HFFc6 (cell line): Measurements from ENCODE around the gene STT3B. TPM values are rescaled to one million over a fixed set of nuclear protein-coding genes. Genes with fewer than 3 reads are reported as not detected.

Experiments
- DNase-seq: peaks from one replicate; pipeline ENCODE4 v3.0.0-alpha.2; 2018
- H3K27ac Mint-ChIP-seq: 2 replicates; pipeline ENCODE4 v1.8.0; 2020; ENCODE audit warnings: mild to moderate bottlenecking, mixed read lengths
- H3K27me3 Mint-ChIP-seq: 2 replicates; pipeline ENCODE4 v1.8.0; 2021; ENCODE audit warnings: mild to moderate bottlenecking, moderate library complexity, mixed read lengths; ENCODE audit not compliant: insufficient read depth
- H3K36me3 Mint-ChIP-seq: 2 replicates; pipeline ENCODE4 v1.8.0; 2021; ENCODE audit warnings: low read depth, mixed read lengths
- H3K4me1 Mint-ChIP-seq: 2 replicates; pipeline ENCODE4 v1.8.0; 2020; ENCODE audit warnings: low read depth, mixed read lengths
- H3K4me3 Mint-ChIP-seq: 2 replicates; pipeline ENCODE4 v1.8.0; 2020; ENCODE audit warnings: mild to moderate bottlenecking, moderate library complexity, mixed read lengths
- H3K9me3 Mint-ChIP-seq: 2 replicates; pipeline ENCODE4 v1.8.0; 2020; ENCODE audit warnings: mild to moderate bottlenecking, mixed read lengths
- total RNA-seq, 6 experiments: library from RNA; stranded (reverse); fragmentation: NEBNext Ultra II Directional; extraction: Animal tissue kit (Norgen Biotek cat#: 25700); gene quantifications; 2 replicates in 1 of 6; 3 replicates in 5 of 6; pipeline ENCODE4 v1.2.3, GENCODE V29; 2021
- TF ChIP-seq, protein P1 (sequence below): fragments of 200-600 bp; sonication (generic); IDR thresholded peaks from 2 replicates; pipeline ENCODE4 v1.5.0; 2021; ENCODE audit warnings: antibody characterized with exemption, mild to moderate bottlenecking

Gene STT3B
- total RNA-seq, 6 experiments from 2014 or later: 124 to 153 (median 135) TPM

DNA sequence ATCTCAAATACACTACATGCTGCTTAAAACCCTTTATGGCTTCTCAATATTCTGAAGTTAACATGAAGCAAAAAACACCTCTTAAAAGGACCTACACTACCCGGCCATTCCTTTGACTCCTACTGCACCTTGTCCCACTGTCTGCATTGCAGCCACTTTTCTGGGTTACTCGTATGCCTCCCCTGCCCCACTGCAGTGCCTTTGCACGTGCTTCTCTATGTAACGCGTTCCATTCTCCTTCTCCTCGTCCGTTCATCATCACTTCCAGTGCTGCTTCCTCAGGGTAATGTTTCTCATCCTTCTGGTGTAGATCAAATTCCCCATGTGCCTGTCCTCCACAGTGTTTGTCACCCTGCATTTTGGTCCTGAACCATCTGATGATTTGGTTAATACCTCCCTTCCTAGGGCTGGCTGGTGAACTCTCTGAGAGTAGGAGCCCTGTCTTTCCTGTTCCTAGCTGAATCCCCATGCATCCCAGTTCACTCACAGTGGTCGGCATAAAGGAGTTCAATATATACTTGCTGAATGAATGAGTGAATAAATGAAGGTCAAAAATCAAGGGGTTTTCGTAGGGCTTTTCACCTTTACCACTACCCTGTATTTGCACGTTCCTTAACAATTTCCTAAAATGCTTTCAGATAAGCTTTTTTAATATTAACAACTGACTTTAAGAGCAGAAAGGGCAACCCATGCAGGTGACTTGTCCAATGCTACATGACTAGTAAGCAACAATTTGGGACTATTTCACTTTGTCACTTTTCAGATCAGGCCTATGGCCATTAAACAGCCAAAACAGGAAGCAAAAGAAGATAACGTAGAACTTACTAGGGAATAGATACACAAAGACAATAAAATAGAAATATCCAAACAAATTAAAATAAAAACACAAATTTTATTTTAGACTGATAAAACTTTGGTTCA lies 2.4 kb upstream of the STT3B start:
- H3K4me1 Mint-ChIP-seq: peaks cover 16% of the 10 kb centered on the region
- no peak overlapping the region for H3K4me3 Mint-ChIP-seq
- H3K27me3 Mint-ChIP-seq: peaks cover 9% of the 10 kb centered on the region
- no peak overlapping the region for H3K27ac Mint-ChIP-seq
- TF ChIP-seq, protein P1, sequence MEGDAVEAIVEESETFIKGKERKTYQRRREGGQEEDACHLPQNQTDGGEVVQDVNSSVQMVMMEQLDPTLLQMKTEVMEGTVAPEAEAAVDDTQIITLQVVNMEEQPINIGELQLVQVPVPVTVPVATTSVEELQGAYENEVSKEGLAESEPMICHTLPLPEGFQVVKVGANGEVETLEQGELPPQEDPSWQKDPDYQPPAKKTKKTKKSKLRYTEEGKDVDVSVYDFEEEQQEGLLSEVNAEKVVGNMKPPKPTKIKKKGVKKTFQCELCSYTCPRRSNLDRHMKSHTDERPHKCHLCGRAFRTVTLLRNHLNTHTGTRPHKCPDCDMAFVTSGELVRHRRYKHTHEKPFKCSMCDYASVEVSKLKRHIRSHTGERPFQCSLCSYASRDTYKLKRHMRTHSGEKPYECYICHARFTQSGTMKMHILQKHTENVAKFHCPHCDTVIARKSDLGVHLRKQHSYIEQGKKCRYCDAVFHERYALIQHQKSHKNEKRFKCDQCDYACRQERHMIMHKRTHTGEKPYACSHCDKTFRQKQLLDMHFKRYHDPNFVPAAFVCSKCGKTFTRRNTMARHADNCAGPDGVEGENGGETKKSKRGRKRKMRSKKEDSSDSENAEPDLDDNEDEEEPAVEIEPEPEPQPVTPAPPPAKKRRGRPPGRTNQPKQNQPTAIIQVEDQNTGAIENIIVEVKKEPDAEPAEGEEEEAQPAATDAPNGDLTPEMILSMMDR: no peak
- no peak for DNase-seq
- H3K9me3 Mint-ChIP-seq: no peaks in the 10 kb centered on the region
- H3K36me3 Mint-ChIP-seq: no peaks in the 10 kb centered on the region

DNA sequence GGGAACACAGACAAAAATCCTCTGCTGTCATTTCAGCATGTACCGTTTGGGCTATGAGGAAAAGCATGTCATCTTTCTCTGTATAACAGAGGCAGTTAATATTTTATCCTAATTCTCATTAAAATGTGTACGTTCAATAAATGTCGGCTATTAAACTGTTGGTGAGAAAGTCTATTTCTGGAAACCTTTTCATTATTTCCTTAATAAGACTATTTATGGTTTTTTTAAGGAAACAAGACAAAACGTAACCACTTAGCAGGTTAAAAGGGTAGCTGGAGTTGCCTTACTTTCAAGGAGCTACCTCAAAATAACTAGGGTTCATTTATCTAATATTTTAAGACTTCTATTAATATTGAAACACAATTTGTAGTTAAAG lies 1.8 kb upstream of the STT3B start:
- DNase-seq: no peak
- H3K27me3 Mint-ChIP-seq: 0 out of 2 replicates have a peak, but pooled peaks cover 5% of the 10 kb centered on the region
- TF ChIP-seq, protein P1: no peak
- no peaks in the 10 kb centered on the region for H3K9me3 Mint-ChIP-seq
- H3K4me1 Mint-ChIP-seq: peaks cover 19% of the 10 kb centered on the region
- H3K27ac Mint-ChIP-seq: no peak overlapping the region; the same call in 1 of the 2 replicates
- H3K4me3 Mint-ChIP-seq: peak overlapping the region; percentile 99; the same call in 1 of the 2 replicates
- no peaks in the 10 kb centered on the region for H3K36me3 Mint-ChIP-seq

DNA sequence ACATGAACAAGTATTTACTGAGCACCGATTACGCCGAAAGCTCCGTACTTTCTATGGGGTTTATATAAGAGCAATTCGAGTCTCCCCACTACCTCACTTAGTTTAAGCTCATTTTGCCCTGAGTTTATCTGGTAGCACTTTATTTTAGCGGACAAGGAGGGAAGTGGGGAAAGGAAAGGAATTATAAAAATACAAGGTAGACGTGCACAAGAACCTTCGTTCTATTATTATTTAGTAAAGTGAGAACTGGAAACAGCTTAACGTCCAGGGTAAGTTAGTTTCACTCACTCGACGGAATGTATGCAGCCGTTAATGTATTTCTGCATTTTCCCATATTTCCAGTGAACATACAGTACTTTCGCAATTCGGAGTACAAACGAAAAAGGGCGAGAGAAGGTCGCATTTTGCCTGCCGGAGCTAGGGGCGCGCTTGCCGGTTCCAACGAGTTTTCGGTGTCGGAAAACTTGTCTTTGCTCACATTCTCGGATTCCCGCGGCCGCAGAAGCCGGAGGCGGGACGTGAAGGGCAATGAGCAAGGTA lies 1.2 kb upstream of the STT3B start:
- H3K36me3 Mint-ChIP-seq: no peaks in the 10 kb centered on the region
- TF ChIP-seq, protein P1: no peak; the same call in 1 of the 2 replicates
- peak overlapping the region; percentile 99 for H3K27ac Mint-ChIP-seq
- H3K4me1 Mint-ChIP-seq: peaks cover 25% of the 10 kb centered on the region
- no peaks in the 10 kb centered on the region for H3K9me3 Mint-ChIP-seq
- no peak for DNase-seq
- H3K27me3 Mint-ChIP-seq: 0 out of 2 replicates have a peak, but pooled peaks cover 5% of the 10 kb centered on the region
- H3K4me3 Mint-ChIP-seq: peak overlapping the region; percentile 99

DNA sequence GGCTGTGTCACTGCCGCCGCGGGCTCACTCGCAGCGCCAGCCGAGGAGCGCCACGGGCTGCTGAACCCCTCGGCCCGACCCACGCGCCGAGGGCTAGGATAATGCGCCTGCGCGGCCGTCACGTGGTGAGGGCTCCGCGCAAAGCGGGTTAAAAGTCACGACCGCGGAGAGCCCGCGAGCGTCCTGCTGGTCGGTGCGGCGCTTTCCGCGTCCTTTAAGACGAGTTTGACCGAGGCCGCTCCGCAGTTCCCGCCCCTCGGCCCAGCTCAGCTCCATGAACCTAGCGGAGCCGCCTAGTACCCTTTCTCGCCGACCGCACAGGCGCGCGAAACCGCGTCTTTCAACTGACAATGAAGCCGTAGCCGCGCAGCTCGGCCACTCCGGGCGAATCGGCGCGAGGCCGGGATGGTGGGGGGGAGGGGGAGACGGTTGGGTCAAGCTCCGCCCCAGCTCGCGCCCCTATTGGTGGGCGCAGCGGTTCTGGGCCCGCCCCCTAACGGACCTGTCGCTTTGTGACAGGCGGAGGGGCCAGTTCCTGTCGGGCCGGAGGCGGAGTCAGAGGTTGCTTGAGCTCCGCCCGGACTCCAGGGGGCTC lies 636 bp upstream of the STT3B start:
- Mint-ChIP-seq H3K9me3 (no peaks in the 10 kb centered on the region), H3K4me1 (peaks cover 31% of the 10 kb centered on the region), H3K27me3 (0 out of 2 replicates have a peak, but pooled peaks cover 5% of the 10 kb centered on the region), H3K36me3 (no peaks in the 10 kb centered on the region), H3K4me3 (peak overlapping the region; percentile 99), H3K27ac (peak overlapping the region; percentile 99)
- TF ChIP-seq, protein P1: peak; percentile 48
- DNase-seq: peak; percentile 98

DNA sequence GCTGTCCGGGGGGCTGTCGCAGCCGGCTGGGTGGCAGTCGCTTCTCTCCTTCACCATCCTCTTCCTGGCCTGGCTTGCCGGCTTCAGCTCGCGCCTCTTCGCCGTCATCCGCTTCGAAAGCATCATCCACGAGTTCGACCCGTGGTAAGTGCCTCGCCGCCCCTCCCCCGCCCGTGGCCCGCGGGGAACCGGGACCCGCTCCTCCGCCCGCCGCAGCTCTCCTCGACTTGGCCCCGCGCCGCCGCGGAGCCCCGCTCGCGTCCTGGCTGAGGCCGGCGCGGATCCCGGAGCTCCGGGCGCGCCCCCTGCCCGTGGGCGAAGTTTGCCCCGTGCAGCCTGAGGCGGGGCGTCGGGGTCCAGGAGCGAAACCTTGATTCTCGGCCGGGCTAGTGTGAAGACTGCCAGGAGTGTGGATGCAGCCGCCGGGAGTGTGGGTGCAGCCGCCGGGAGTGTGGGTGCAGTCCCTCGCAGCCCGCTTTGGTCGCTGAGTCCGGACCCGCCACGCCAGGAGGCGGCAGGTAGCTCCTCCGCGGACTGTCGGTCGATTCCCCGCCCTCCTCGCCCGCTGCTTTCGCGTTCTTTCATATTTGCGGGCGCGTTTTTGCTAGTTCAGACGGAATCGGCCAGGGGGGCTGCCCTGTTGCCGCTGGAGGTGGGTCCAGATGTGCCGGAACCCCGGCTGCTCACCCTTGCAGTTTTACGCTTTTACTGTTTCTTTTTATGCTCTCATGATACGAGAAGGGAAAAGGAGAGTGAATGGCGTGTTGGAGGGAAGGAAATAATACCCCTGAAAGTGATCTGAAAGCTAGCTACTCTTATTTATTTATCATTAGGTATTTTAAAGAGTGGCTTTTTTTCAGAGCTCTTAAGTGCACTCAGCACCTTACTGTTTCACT lies 692 bp downstream of the STT3B start:
- peak overlapping the region; percentile 99 for H3K4me3 Mint-ChIP-seq
- H3K36me3 Mint-ChIP-seq: no peaks in the 10 kb centered on the region
- 0 out of 2 replicates have a peak, but pooled peaks cover 2% of the 10 kb centered on the region for H3K27me3 Mint-ChIP-seq
- TF ChIP-seq, protein P1: peak; percentile 44
- DNase-seq: peak; percentile 13
- peak overlapping the region; percentile 99 for H3K27ac Mint-ChIP-seq
- H3K9me3 Mint-ChIP-seq: no peaks in the 10 kb centered on the region
- H3K4me1 Mint-ChIP-seq: peaks cover 40% of the 10 kb centered on the region
